Central memory CD8-positive, alpha-beta T cell (primary cell): ENCODE results near the gene WBP1L.
"Not testable (repeated sequence)": the region's sequence is repeated elsewhere in the genome, so short reads cannot be mapped to it uniquely, and the experiment has no call there.

Source experiments
- ATAC-seq: fragments of 150-1000 bp; cut with Tn5 transposase; replicated peaks from 2 replicates; pipeline ENCODE4 v1.10.0; 2022; ENCODE audit warnings: mild to moderate bottlenecking, moderate FRiP score, moderate number of reproducible peaks; ENCODE audit not compliant: poor library complexity, severe bottlenecking; ENCODE audit errors: extremely low read depth
- DNase-seq, 2 donors: peaks; one replicate each; pipeline ENCODE4 v3.0.0; 2021; ENCODE audit warnings: low spot score in 2 of 2
- H3K27ac Mint-ChIP-seq: one replicate; pipeline ENCODE4 v1.8.0; 2022; ENCODE audit warnings: low read depth, mild to moderate bottlenecking, moderate library complexity, mixed read lengths
- H3K27me3 Mint-ChIP-seq: one replicate; pipeline ENCODE4 v1.8.0; 2022; ENCODE audit warnings: mixed read lengths
- H3K36me3 Mint-ChIP-seq: one replicate; pipeline ENCODE4 v1.8.0; 2022; ENCODE audit warnings: mild to moderate bottlenecking, moderate library complexity, mixed read lengths; ENCODE audit not compliant: insufficient read depth
- H3K4me1 Mint-ChIP-seq: one replicate; pipeline ENCODE4 v1.8.0; 2022; ENCODE audit warnings: mixed read lengths
- H3K4me3 Mint-ChIP-seq: one replicate; pipeline ENCODE4 v1.8.0; 2022; ENCODE audit warnings: mild to moderate bottlenecking, moderate library complexity, mixed read lengths
- H3K9me3 Mint-ChIP-seq: one replicate; pipeline ENCODE4 v1.8.0; 2022; ENCODE audit warnings: mixed read lengths

The WBP1L gene

GRCh38 chr10:102752934-102753664, 9.4 kb downstream of the WBP1L start:
- peaks cover 13% of the 10 kb centered on the region for H3K36me3 Mint-ChIP-seq
- H3K27me3 Mint-ChIP-seq, result no peaks in the 10 kb centered on the region
- H3K9me3 Mint-ChIP-seq, result no peaks in the 10 kb centered on the region
- H3K27ac Mint-ChIP-seq, result no peak overlapping the region
- ATAC-seq, result peak; percentile 67
- peaks cover 44% of the 10 kb centered on the region for H3K4me1 Mint-ChIP-seq
- DNase-seq, result no peak
- no peak overlapping the region for H3K4me3 Mint-ChIP-seq

GRCh38 chr10:102753718-102754117, 10.0 kb downstream of the WBP1L start:
- Mint-ChIP-seq H3K4me1 (peaks cover 44% of the 10 kb centered on the region), H3K27ac (no peak overlapping the region), H3K36me3 (peaks cover 15% of the 10 kb centered on the region), H3K4me3 (no peak overlapping the region), H3K27me3 (no peaks in the 10 kb centered on the region), H3K9me3 (no peaks in the 10 kb centered on the region)
- DNase-seq (no peak), ATAC-seq (no peak)

GRCh38 chr10:102757323-102757722, 13.6 kb downstream of the WBP1L start:
- Mint-ChIP-seq H3K27ac (no peak overlapping the region), H3K9me3 (no peaks in the 10 kb centered on the region), H3K36me3 (peaks cover 16% of the 10 kb centered on the region), H3K27me3 (no peaks in the 10 kb centered on the region), H3K4me3 (no peak overlapping the region), H3K4me1 (peaks cover 37% of the 10 kb centered on the region)
- DNase-seq, result no peak
- no peak for ATAC-seq

- no peaks in the 10 kb centered on the region for H3K27me3 Mint-ChIP-seq
- H3K27ac Mint-ChIP-seq, result no peak overlapping the region
- ATAC-seq (no peak), DNase-seq (no peak)
- no peaks in the 10 kb centered on the region for H3K9me3 Mint-ChIP-seq
- peaks cover 33% of the 10 kb centered on the region for H3K4me1 Mint-ChIP-seq
- no peak overlapping the region for H3K4me3 Mint-ChIP-seq
- H3K36me3 Mint-ChIP-seq, result peaks cover 15% of the 10 kb centered on the region
Observed at GRCh38 chr10:102758240-102758932, 14.6 kb downstream of the WBP1L start.

GRCh38 chr10:102758933-102759262, 15.2 kb downstream of the WBP1L start:
- Mint-ChIP-seq H3K4me1 (peaks cover 29% of the 10 kb centered on the region), H3K36me3 (peaks cover 15% of the 10 kb centered on the region)
- H3K9me3 Mint-ChIP-seq, DNase-seq, H3K4me3 Mint-ChIP-seq, H3K27ac Mint-ChIP-seq, ATAC-seq, H3K27me3 Mint-ChIP-seq: not testable (repeated sequence)

- Mint-ChIP-seq H3K4me1 (peaks cover 35% of the 10 kb centered on the region), H3K27me3 (no peaks in the 10 kb centered on the region), H3K27ac (no peak overlapping the region), H3K4me3 (no peak overlapping the region), H3K36me3 (peaks cover 17% of the 10 kb centered on the region), H3K9me3 (no peaks in the 10 kb centered on the region)
- ATAC-seq (no peak), DNase-seq (no peak)
Observed at GRCh38 chr10:102759497-102760210, 15.9 kb downstream of the WBP1L start.

GRCh38 chr10:102761981-102762380, 18.2 kb downstream of the WBP1L start:
- Mint-ChIP-seq H3K4me3 (no peak overlapping the region), H3K27ac (peak overlapping the region; percentile 38), H3K9me3 (no peaks in the 10 kb centered on the region), H3K36me3 (peaks cover 17% of the 10 kb centered on the region), H3K4me1 (peaks cover 47% of the 10 kb centered on the region), H3K27me3 (no peaks in the 10 kb centered on the region)
- no peak for DNase-seq
- no peak for ATAC-seq

- H3K4me3 Mint-ChIP-seq, result no peak overlapping the region
- H3K4me1 Mint-ChIP-seq, result peaks cover 53% of the 10 kb centered on the region
- peak overlapping the region; percentile 38 for H3K27ac Mint-ChIP-seq
- DNase-seq (no peak), ATAC-seq (no peak)
- no peaks in the 10 kb centered on the region for H3K9me3 Mint-ChIP-seq
- H3K36me3 Mint-ChIP-seq, result peaks cover 17% of the 10 kb centered on the region
- H3K27me3 Mint-ChIP-seq, result no peaks in the 10 kb centered on the region
Observed at GRCh38 chr10:102762401-102763015, 18.8 kb downstream of the WBP1L start.

GRCh38 chr10:102763037-102763607, 19.4 kb downstream of the WBP1L start:
- Mint-ChIP-seq H3K27me3 (no peaks in the 10 kb centered on the region), H3K4me1 (peaks cover 57% of the 10 kb centered on the region), H3K4me3 (no peak overlapping the region), H3K27ac (peak overlapping the region; percentile 38), H3K9me3 (no peaks in the 10 kb centered on the region), H3K36me3 (peaks cover 19% of the 10 kb centered on the region)
- no peak for ATAC-seq
- DNase-seq, result no peak

GRCh38 chr10:102764470-102765161, 20.9 kb downstream of the WBP1L start:
- Mint-ChIP-seq H3K27ac (no peak overlapping the region), H3K4me3 (no peak overlapping the region), H3K9me3 (no peaks in the 10 kb centered on the region), H3K27me3 (no peaks in the 10 kb centered on the region), H3K36me3 (peaks cover 15% of the 10 kb centered on the region), H3K4me1 (peaks cover 54% of the 10 kb centered on the region)
- ATAC-seq, result no peak
- no peak for DNase-seq

- ATAC-seq, result no peak
- DNase-seq, result no peak
- Mint-ChIP-seq H3K36me3 (peaks cover 15% of the 10 kb centered on the region), H3K27ac (peak overlapping the region; percentile 73), H3K27me3 (no peaks in the 10 kb centered on the region), H3K4me3 (no peak overlapping the region), H3K4me1 (peaks cover 53% of the 10 kb centered on the region), H3K9me3 (no peaks in the 10 kb centered on the region)
Observed at GRCh38 chr10:102765336-102765735, 21.6 kb downstream of the WBP1L start.
